Ishikawa (cell line): ENCODE data around the gene SOX14.

ENCODE experiments used
- CEBPB ChIP-seq: IDR thresholded peaks from 2 replicates; pipeline ENCODE4 v1.6.1; 2012
- FOXM1 ChIP-seq: IDR thresholded peaks from 2 replicates; pipeline ENCODE4 v1.6.1; 2012; ENCODE audit warnings: low read depth, borderline replicate concordance
- TAF1 ChIP-seq: IDR thresholded peaks from 2 replicates; pipeline ENCODE4 v1.6.1; 2012; ENCODE audit warnings: low read depth, mild to moderate bottlenecking
- YY1 ChIP-seq: IDR thresholded peaks from 2 replicates; pipeline ENCODE4 v1.6.1; 2012; ENCODE audit warnings: low read depth
- TF ChIP-seq, protein P1 (sequence below): IDR thresholded peaks from 2 replicates; pipeline ENCODE4 v1.6.1; 2012
- TF ChIP-seq, protein P2 (sequence below): IDR thresholded peaks from 2 replicates; pipeline ENCODE4 v1.6.1; 2012; ENCODE audit warnings: low read depth, mild to moderate bottlenecking
- TF ChIP-seq, protein P3 (sequence below): IDR thresholded peaks from 2 replicates; pipeline ENCODE4 v1.6.1; 2012

DNA sequence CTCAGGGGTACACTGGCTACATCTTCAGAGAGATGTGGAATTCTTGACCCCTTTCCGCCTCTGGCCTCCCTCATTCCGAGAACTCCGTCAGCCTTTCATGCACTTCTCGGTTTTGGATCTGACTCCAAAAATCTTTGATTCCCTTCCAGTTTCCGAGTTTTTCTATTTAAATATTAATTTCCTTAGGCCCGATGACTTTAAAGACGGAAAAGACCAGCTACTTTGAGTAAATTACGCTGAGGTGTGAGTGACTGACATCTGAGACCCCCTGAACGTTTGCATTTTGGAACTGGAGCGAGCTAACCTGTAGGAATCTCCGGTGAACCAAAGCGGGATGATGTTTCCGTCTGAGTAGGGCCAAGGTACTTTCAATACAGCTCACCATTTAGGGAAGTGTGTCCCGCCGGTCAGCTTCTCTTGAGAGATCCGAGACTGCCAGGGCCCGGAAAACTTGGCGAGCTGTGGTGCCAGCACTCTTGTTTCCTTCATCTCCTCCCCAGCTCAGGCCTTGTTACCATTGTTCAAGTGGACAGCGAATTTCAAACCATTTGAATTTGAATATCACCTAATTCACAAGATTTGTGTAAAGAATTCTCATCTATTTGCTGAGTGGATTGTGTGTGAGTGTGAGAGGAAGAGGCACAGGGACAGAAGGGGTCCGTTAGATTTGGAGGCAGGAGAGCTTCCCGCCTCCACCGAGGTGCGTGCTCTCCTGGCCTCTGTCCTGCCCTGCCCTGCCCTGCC lies 5.4 kb downstream of the SOX14 start:
- TF ChIP-seq, protein P1, sequence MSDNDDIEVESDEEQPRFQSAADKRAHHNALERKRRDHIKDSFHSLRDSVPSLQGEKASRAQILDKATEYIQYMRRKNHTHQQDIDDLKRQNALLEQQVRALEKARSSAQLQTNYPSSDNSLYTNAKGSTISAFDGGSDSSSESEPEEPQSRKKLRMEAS, result no peak
- TF ChIP-seq, protein P2, sequence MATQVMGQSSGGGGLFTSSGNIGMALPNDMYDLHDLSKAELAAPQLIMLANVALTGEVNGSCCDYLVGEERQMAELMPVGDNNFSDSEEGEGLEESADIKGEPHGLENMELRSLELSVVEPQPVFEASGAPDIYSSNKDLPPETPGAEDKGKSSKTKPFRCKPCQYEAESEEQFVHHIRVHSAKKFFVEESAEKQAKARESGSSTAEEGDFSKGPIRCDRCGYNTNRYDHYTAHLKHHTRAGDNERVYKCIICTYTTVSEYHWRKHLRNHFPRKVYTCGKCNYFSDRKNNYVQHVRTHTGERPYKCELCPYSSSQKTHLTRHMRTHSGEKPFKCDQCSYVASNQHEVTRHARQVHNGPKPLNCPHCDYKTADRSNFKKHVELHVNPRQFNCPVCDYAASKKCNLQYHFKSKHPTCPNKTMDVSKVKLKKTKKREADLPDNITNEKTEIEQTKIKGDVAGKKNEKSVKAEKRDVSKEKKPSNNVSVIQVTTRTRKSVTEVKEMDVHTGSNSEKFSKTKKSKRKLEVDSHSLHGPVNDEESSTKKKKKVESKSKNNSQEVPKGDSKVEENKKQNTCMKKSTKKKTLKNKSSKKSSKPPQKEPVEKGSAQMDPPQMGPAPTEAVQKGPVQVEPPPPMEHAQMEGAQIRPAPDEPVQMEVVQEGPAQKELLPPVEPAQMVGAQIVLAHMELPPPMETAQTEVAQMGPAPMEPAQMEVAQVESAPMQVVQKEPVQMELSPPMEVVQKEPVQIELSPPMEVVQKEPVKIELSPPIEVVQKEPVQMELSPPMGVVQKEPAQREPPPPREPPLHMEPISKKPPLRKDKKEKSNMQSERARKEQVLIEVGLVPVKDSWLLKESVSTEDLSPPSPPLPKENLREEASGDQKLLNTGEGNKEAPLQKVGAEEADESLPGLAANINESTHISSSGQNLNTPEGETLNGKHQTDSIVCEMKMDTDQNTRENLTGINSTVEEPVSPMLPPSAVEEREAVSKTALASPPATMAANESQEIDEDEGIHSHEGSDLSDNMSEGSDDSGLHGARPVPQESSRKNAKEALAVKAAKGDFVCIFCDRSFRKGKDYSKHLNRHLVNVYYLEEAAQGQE, result no peak
- TF ChIP-seq YY1 (no peak), FOXM1 (no peak), CEBPB (no peak), TAF1 (no peak)
- TF ChIP-seq, protein P3, sequence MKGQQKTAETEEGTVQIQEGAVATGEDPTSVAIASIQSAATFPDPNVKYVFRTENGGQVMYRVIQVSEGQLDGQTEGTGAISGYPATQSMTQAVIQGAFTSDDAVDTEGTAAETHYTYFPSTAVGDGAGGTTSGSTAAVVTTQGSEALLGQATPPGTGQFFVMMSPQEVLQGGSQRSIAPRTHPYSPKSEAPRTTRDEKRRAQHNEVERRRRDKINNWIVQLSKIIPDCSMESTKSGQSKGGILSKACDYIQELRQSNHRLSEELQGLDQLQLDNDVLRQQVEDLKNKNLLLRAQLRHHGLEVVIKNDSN, result no peak
